Caco-2 (cell line): Measurements from ENCODE around the gene NHSL2. TPM values are rescaled to one million over a fixed set of nuclear protein-coding genes. Genes with fewer than 3 reads are reported as not detected.

Source experiments
- BruUV-seq: library from RNA; stranded (reverse); fragments of 400-500 nt; replicated peaks from 2 replicates; lab custom pipeline; 2021; lab: Mats Ljungman, UMichigan
- CTCF ChIA-PET: fragments of 300-600 bp; sonication (Branson Sonifier 250); formaldehyde crosslinking; loops from one replicate; lab custom pipeline; 2022; ENCODE audit warnings: antibody characterized with exemption; lab: Charles Lee
- POLR2A ChIA-PET: fragments of 300-600 bp; sonication (Branson Sonifier 250); formaldehyde crosslinking; loops from one replicate; lab custom pipeline; 2022; ENCODE audit warnings: antibody characterized with exemption; lab: Charles Lee
- DNase-seq, 2 experiments: peaks; one replicate each; pipeline versions ENCODE4 v3.0.0 to v3.0.0-alpha.2; 2020 to 2022
- H3K27me3 ChIP-seq: replicated peaks from 2 replicates; pipeline ENCODE4 v1.6.0; 2011; ENCODE audit warnings: low read length; ENCODE audit not compliant: control insufficient read depth, insufficient read depth
- H3K36me3 ChIP-seq: 2 replicates; pipeline ENCODE4 v1.5.1; 2011; ENCODE audit warnings: low read length; ENCODE audit not compliant: control insufficient read depth, insufficient read depth
- H3K4me1 ChIP-seq: fragments of 250-450 bp; sonication (Bioruptor Pico); 2 replicates; pipeline ENCODE4 v1.5.1; 2020; ENCODE audit warnings: mild to moderate bottlenecking
- H3K4me3 ChIP-seq: 2 replicates; pipeline ENCODE4 v1.5.1; 2011; ENCODE audit warnings: low read depth, mild to moderate bottlenecking, control low read depth, low read length
- H3K9me3 ChIP-seq: fragments of 250-450 bp; sonication (Bioruptor Pico); 2 replicates; pipeline ENCODE4 v1.5.1; 2020; ENCODE audit warnings: mild to moderate bottlenecking, moderate library complexity
- H3K27ac Mint-ChIP-seq: one replicate; pipeline ENCODE4 v1.8.0; 2022; ENCODE audit warnings: mixed read lengths; ENCODE audit not compliant: unreplicated experiment
- H3K27me3 Mint-ChIP-seq: one replicate; pipeline ENCODE4 v1.8.0; 2022; ENCODE audit warnings: mixed read lengths; ENCODE audit not compliant: insufficient read depth, unreplicated experiment
- H3K36me3 Mint-ChIP-seq: one replicate; pipeline ENCODE4 v1.8.0; 2022; ENCODE audit warnings: mild to moderate bottlenecking, mixed read lengths; ENCODE audit not compliant: insufficient read depth, unreplicated experiment
- H3K4me1 Mint-ChIP-seq: one replicate; pipeline ENCODE4 v1.8.0; 2022; ENCODE audit warnings: low read depth, mixed read lengths; ENCODE audit not compliant: unreplicated experiment
- H3K4me3 Mint-ChIP-seq: one replicate; pipeline ENCODE4 v1.8.0; 2022; ENCODE audit warnings: mild to moderate bottlenecking, moderate library complexity, mixed read lengths; ENCODE audit not compliant: unreplicated experiment
- H3K9me3 Mint-ChIP-seq: one replicate; pipeline ENCODE4 v1.8.0; 2022; ENCODE audit warnings: mixed read lengths; ENCODE audit not compliant: unreplicated experiment
- intact Hi-C: fragments of 100-400 bp; cut with micrococcal nuclease; formaldehyde crosslinking; loops from one replicate; pipeline ENCODE4 v1.10.0; 2022; ENCODE audit not compliant: unreplicated experiment
- total RNA-seq: library from RNA; stranded (reverse); gene quantifications from 2 replicates; pipeline ENCODE4 v1.2.3, GENCODE V29; 2022
- TF ChIP-seq, protein P1 (sequence below), 2 experiments: fragments of 200-600 bp in 1 of 2; IDR thresholded peaks; 1 replicate in 1 of 2; 2 replicates in 1 of 2; pipeline versions ENCODE4 v1.5.1 to v1.8.0; 2011 to 2022; ENCODE audit warnings: antibody characterized with exemption in 1 of 2, control low read depth in 1 of 2, inconsistent platforms in 1 of 2, low read depth in 1 of 2, low read length in 1 of 2, mild to moderate bottlenecking in 1 of 2, moderate library complexity in 1 of 2; ENCODE audit not compliant: insufficient read depth in 1 of 2, severe bottlenecking in 1 of 2, unreplicated experiment in 1 of 2

The NHSL2 gene
- total RNA-seq, 1 experiment from 2014 or later = 0.18 TPM

DNA sequence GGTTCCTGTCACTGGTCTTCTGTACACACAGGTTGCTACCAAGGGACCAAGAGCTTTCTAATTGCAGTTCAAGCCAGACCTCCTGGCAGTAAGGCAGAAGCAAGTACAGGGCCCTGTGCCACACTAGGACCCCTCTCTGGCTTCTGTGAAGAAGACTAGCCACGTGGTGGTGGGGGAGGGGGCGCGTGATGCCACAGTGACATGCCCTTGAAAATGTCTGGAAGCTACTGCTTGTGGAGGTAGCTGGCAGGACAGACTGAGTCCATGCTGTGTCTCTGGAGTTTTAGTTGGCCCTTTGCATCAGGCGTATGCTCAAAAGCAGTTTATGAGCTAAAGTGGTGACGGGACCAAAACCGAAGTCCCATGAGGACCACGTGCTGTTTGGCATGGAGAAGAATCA lies 170.2 kb downstream of the NHSL2 start:
- no peak overlapping the region for H3K4me3 ChIP-seq
- H3K4me3 Mint-ChIP-seq = no peak overlapping the region
- H3K36me3 ChIP-seq = no peaks in the 10 kb centered on the region
- H3K9me3 ChIP-seq = no peaks in the 10 kb centered on the region
- POLR2A ChIA-PET = no interaction called here
- intact Hi-C loops = loop anchor here (5.0 kb wide), 2 partner anchors 33 to 47 kb away; no protein-coding TSS in a partner anchor
- CTCF ChIA-PET = no interaction called here
- no peaks in the 10 kb centered on the region for H3K9me3 Mint-ChIP-seq
- H3K36me3 Mint-ChIP-seq = no peaks in the 10 kb centered on the region
- peaks cover 13% of the 10 kb centered on the region for H3K4me1 ChIP-seq
- no TSS peak for BruUV-seq
- no peaks in the 10 kb centered on the region for H3K27me3 Mint-ChIP-seq
- DNase-seq = no peak
- H3K4me1 Mint-ChIP-seq = peaks cover 10% of the 10 kb centered on the region
- TF ChIP-seq, protein P1, sequence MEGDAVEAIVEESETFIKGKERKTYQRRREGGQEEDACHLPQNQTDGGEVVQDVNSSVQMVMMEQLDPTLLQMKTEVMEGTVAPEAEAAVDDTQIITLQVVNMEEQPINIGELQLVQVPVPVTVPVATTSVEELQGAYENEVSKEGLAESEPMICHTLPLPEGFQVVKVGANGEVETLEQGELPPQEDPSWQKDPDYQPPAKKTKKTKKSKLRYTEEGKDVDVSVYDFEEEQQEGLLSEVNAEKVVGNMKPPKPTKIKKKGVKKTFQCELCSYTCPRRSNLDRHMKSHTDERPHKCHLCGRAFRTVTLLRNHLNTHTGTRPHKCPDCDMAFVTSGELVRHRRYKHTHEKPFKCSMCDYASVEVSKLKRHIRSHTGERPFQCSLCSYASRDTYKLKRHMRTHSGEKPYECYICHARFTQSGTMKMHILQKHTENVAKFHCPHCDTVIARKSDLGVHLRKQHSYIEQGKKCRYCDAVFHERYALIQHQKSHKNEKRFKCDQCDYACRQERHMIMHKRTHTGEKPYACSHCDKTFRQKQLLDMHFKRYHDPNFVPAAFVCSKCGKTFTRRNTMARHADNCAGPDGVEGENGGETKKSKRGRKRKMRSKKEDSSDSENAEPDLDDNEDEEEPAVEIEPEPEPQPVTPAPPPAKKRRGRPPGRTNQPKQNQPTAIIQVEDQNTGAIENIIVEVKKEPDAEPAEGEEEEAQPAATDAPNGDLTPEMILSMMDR (IDR thresholded peaks at IDR 0.05; ENCODE audit: insufficient read depth in 1 of 2, low read depth in 1 of 2, low read length in 1 of 2, severe bottlenecking in 1 of 2, unreplicated experiment in 1 of 2) = no peak
- no peak overlapping the region for H3K27ac Mint-ChIP-seq
- H3K27me3 ChIP-seq = no peaks in the 10 kb centered on the region

GRCh38 chrX:72081605-72082320 lies 171.1 kb downstream of the NHSL2 start:
- POLR2A ChIA-PET = no interaction called here
- no peaks in the 10 kb centered on the region for H3K36me3 Mint-ChIP-seq
- H3K9me3 Mint-ChIP-seq = no peaks in the 10 kb centered on the region
- H3K9me3 ChIP-seq = no peaks in the 10 kb centered on the region
- H3K27me3 Mint-ChIP-seq = no peaks in the 10 kb centered on the region
- H3K4me3 Mint-ChIP-seq = no peak overlapping the region
- DNase-seq = peak; percentile 57 to 83
- CTCF ChIA-PET = interaction anchor here (1.2 kb wide), 1 partner anchor 45 kb away, joined by 3 read pairs; no protein-coding TSS in a partner anchor
- H3K4me1 ChIP-seq = peaks cover 13% of the 10 kb centered on the region
- TF ChIP-seq, protein P1 (IDR thresholded peaks at IDR 0.05; ENCODE audit: insufficient read depth in 1 of 2, low read depth in 1 of 2, low read length in 1 of 2, severe bottlenecking in 1 of 2, unreplicated experiment in 1 of 2) = no peak
- H3K4me3 ChIP-seq = no peak overlapping the region
- H3K27me3 ChIP-seq = no peaks in the 10 kb centered on the region
- no peaks in the 10 kb centered on the region for H3K36me3 ChIP-seq
- intact Hi-C loops = loop anchor here (5.0 kb wide), 2 partner anchors 34 to 46 kb away; no protein-coding TSS in a partner anchor
- peaks cover 10% of the 10 kb centered on the region for H3K4me1 Mint-ChIP-seq
- H3K27ac Mint-ChIP-seq = peak overlapping the region; percentile 60
- no TSS peak for BruUV-seq

DNA sequence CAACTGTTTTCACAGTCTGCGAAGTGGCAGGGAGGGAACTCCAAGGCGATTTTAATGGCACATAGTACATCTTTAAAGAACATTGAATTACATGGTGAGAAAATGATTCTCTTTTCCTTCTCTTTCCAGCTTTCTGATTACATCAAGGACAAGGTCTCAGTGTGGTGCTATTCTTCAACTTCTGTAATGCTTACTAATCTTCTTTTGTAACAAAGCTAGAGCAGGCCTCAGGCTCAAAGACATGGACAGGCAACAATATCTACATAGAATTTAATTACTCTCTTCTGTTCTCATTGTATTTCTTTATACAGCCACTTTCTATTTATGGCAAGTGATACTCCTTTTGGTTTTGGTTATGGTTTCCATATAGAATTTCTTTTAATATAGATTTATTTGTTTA lies 172.6 kb downstream of the NHSL2 start:
- TF ChIP-seq, protein P1 (IDR thresholded peaks at IDR 0.05; ENCODE audit: insufficient read depth in 1 of 2, low read depth in 1 of 2, low read length in 1 of 2, severe bottlenecking in 1 of 2, unreplicated experiment in 1 of 2) = no peak
- no peak overlapping the region for H3K4me3 ChIP-seq
- H3K27me3 ChIP-seq = no peaks in the 10 kb centered on the region
- no peak for DNase-seq
- intact Hi-C loops = loop anchor here (5.0 kb wide), 2 partner anchors 36 to 44 kb away; no protein-coding TSS in a partner anchor
- Mint-ChIP-seq H3K4me3 (no peak overlapping the region), H3K36me3 (no peaks in the 10 kb centered on the region), H3K9me3 (no peaks in the 10 kb centered on the region), H3K27me3 (no peaks in the 10 kb centered on the region), H3K27ac (no peak overlapping the region), H3K4me1 (peaks cover 10% of the 10 kb centered on the region)
- ChIA-PET CTCF (interaction anchor here (1.0 kb wide), 1 partner anchor 32 kb away, joined by 5 read pairs; no protein-coding TSS in a partner anchor), POLR2A (no interaction called here)
- H3K4me1 ChIP-seq = peaks cover 13% of the 10 kb centered on the region
- H3K9me3 ChIP-seq = no peaks in the 10 kb centered on the region
- H3K36me3 ChIP-seq = no peaks in the 10 kb centered on the region
- BruUV-seq = no TSS peak
